Calu3 (cell line): ENCODE data around the gene XRCC4. TPM values are rescaled to one million over a fixed set of nuclear protein-coding genes. Genes with fewer than 3 reads are reported as not detected.
A peak's percentile ranks its signal among the peaks of the same experiment; 100 is the strongest.

Experiments
- BruUV-seq: library from RNA; stranded (reverse); fragments of 400-500 nt; replicated peaks from 2 replicates; lab custom pipeline; 2021; lab: Mats Ljungman, UMichigan
- CTCF ChIA-PET: fragments of 300-600 bp; sonication (Branson Sonifier 250); formaldehyde crosslinking; loops from one replicate; lab custom pipeline; 2022; ENCODE audit warnings: antibody characterized with exemption; lab: Charles Lee
- DNase-seq: peaks from one replicate; pipeline ENCODE4 v3.0.0; 2022
- H3K27ac Mint-ChIP-seq: one replicate; pipeline ENCODE4 v1.8.0; 2022; ENCODE audit warnings: mixed read lengths; ENCODE audit not compliant: unreplicated experiment
- H3K27me3 Mint-ChIP-seq: one replicate; pipeline ENCODE4 v1.8.0; 2022; ENCODE audit warnings: mixed read lengths; ENCODE audit not compliant: unreplicated experiment
- H3K36me3 Mint-ChIP-seq: one replicate; pipeline ENCODE4 v1.8.0; 2022; ENCODE audit warnings: mild to moderate bottlenecking, moderate library complexity, mixed read lengths; ENCODE audit not compliant: insufficient read depth, unreplicated experiment
- H3K4me1 Mint-ChIP-seq: one replicate; pipeline ENCODE4 v1.8.0; 2022; ENCODE audit warnings: mild to moderate bottlenecking, low read depth, mixed read lengths; ENCODE audit not compliant: unreplicated experiment
- H3K4me3 Mint-ChIP-seq: one replicate; pipeline ENCODE4 v1.8.0; 2022; ENCODE audit warnings: mild to moderate bottlenecking, low read depth, moderate library complexity, mixed read lengths; ENCODE audit not compliant: unreplicated experiment
- H3K9me3 Mint-ChIP-seq: one replicate; pipeline ENCODE4 v1.8.0; 2022; ENCODE audit warnings: low read depth, mixed read lengths; ENCODE audit not compliant: unreplicated experiment
- intact Hi-C: fragments of 100-400 bp; cut with micrococcal nuclease; formaldehyde crosslinking; loops from one replicate; pipeline ENCODE4 v1.10.0; 2022; ENCODE audit not compliant: unreplicated experiment
- total RNA-seq: library from RNA; stranded (reverse); gene quantifications from 2 replicates; pipeline ENCODE4 v1.2.3, GENCODE V29; 2022
- TF ChIP-seq, protein P1 (sequence below): fragments of 200-600 bp; IDR thresholded peaks from one replicate; pipeline ENCODE4 v1.8.0; 2022; ENCODE audit warnings: antibody characterized with exemption; ENCODE audit not compliant: unreplicated experiment

The XRCC4 gene
- total RNA-seq, 1 experiment from 2014 or later = 25.5 TPM

DNA sequence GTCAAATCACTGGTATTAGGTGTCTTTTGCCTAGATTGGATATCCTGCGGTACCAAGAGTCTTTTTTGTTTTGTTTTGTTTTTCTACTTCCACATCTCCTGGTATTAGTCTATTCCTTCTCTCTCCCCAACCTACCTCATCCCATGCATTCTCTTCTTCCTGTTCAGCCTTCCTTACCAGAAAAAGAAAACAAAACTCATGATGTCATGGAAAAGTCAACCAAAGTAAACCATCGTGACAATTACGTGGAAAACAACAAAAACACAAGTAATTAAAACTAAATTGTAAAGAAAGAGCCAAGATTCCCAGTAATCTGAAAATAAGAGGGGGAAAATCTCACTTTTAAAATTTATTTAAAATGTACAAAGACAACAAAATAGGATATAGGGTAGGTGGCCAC lies 38.4 kb upstream of the XRCC4 start:
- H3K27ac Mint-ChIP-seq = no peak overlapping the region
- TF ChIP-seq, protein P1, sequence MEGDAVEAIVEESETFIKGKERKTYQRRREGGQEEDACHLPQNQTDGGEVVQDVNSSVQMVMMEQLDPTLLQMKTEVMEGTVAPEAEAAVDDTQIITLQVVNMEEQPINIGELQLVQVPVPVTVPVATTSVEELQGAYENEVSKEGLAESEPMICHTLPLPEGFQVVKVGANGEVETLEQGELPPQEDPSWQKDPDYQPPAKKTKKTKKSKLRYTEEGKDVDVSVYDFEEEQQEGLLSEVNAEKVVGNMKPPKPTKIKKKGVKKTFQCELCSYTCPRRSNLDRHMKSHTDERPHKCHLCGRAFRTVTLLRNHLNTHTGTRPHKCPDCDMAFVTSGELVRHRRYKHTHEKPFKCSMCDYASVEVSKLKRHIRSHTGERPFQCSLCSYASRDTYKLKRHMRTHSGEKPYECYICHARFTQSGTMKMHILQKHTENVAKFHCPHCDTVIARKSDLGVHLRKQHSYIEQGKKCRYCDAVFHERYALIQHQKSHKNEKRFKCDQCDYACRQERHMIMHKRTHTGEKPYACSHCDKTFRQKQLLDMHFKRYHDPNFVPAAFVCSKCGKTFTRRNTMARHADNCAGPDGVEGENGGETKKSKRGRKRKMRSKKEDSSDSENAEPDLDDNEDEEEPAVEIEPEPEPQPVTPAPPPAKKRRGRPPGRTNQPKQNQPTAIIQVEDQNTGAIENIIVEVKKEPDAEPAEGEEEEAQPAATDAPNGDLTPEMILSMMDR = no peak
- no peaks in the 10 kb centered on the region for H3K36me3 Mint-ChIP-seq
- CTCF ChIA-PET = interaction anchor here (0.7 kb wide), 1 partner anchor 29 kb away, joined by 3 read pairs; no protein-coding TSS in a partner anchor
- BruUV-seq = no TSS peak
- intact Hi-C loops = no loop called here
- H3K9me3 Mint-ChIP-seq = no peaks in the 10 kb centered on the region
- no peak for DNase-seq
- H3K27me3 Mint-ChIP-seq = no peaks in the 10 kb centered on the region
- no peak overlapping the region for H3K4me3 Mint-ChIP-seq
- peaks cover 14% of the 10 kb centered on the region for H3K4me1 Mint-ChIP-seq

DNA sequence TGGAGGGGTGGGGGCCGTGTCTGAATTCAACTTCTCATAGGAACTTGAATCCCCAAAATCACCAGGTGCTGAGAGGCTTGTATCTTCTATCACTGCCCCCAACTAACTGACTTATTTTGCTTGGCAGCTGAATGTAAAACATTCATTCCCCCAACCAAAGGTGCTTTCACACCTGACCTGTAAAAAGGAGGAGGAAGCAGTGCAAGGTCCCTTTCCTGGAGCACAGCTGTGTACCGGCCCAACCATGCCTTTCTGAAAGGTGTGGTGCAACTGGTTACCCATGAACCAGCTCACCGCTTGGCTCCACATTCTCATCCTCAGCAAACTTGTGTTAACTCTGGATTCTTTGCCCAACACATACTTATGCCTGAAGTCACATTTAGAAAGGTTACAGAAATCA lies 34.8 kb upstream of the XRCC4 start:
- CTCF ChIA-PET = no interaction called here
- peaks cover 16% of the 10 kb centered on the region for H3K4me1 Mint-ChIP-seq
- no peak overlapping the region for H3K27ac Mint-ChIP-seq
- intact Hi-C loops = no loop called here
- no peaks in the 10 kb centered on the region for H3K27me3 Mint-ChIP-seq
- no peak for DNase-seq
- no TSS peak for BruUV-seq
- no peaks in the 10 kb centered on the region for H3K36me3 Mint-ChIP-seq
- TF ChIP-seq, protein P1 = no peak
- no peak overlapping the region for H3K4me3 Mint-ChIP-seq
- H3K9me3 Mint-ChIP-seq = no peaks in the 10 kb centered on the region

DNA sequence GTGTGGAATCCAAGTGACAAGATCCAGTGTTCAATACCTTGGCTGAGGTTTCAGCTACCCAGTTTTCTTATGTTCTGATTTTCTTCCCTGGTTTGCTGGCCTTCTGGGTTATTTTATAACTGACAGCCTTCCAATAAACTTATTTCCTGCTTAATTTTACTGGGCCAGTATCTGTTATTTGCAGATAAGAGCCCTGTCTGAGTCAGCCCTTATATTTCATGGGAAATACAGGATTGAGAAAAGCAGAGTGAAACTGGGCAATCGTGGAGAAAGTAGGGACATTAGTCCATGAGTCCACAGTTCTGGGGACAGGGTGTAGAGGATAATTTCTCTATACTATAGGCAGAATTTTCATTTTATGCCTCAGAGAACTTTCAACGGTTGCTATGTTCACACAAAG lies 32.4 kb upstream of the XRCC4 start:
- CTCF ChIA-PET = no interaction called here
- H3K36me3 Mint-ChIP-seq = no peaks in the 10 kb centered on the region
- H3K9me3 Mint-ChIP-seq = no peaks in the 10 kb centered on the region
- TF ChIP-seq, protein P1 = no peak
- peak overlapping the region; percentile 51 for H3K27ac Mint-ChIP-seq
- no peak for DNase-seq
- BruUV-seq = no TSS peak
- no peak overlapping the region for H3K4me3 Mint-ChIP-seq
- H3K27me3 Mint-ChIP-seq = no peaks in the 10 kb centered on the region
- intact Hi-C loops = no loop called here
- H3K4me1 Mint-ChIP-seq = peaks cover 16% of the 10 kb centered on the region

DNA sequence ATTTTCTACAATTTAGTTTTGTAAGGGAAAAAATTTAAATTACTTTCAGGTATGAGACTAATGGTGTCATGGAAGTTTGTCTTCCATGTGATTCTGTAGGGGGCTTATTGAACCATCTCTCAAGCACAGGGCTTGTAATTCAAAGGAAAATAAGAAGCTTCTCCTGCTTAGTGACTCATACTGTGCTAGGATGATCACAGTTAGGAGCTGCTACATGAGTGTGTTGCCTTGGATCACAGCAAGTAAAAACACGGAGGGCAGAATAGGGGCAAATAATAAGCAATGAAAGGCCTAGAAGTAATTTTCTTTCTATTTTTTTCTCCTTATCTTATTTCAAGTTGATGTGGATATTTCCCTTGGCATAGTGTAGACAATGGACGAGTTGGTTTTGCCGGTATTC lies 29.1 kb upstream of the XRCC4 start:
- Mint-ChIP-seq H3K27me3 (no peaks in the 10 kb centered on the region), H3K4me1 (peaks cover 8% of the 10 kb centered on the region), H3K27ac (no peak overlapping the region), H3K36me3 (no peaks in the 10 kb centered on the region), H3K4me3 (no peak overlapping the region), H3K9me3 (no peaks in the 10 kb centered on the region)
- BruUV-seq = no TSS peak
- CTCF ChIA-PET = no interaction called here
- no peak for DNase-seq
- TF ChIP-seq, protein P1 = no peak
- intact Hi-C loops = no loop called here
